Vein endothelial cell (primary cell): ENCODE results near the gene CDHR2. TPM values are rescaled to one million over a fixed set of nuclear protein-coding genes. Genes with fewer than 3 reads are reported as not detected.

Source experiments
- small RNA-seq: library from RNA; depleted of rRNA; stranded (forward); fragments of <200 nt; gene quantifications from one replicate; pipeline ENCODE3, GENCODE V24; 2012
- total RNA-seq: library from RNA; depleted of rRNA; stranded (reverse); fragments of >200 nt; gene quantifications from 2 replicates; pipeline ENCODE4 v1.2.3, GENCODE V29; 2012

CDHR2 gene
- not detected in 2 replicates for total RNA-seq

GRCh38 chr5:176548967-176549444 lies at the start of gene CDHR2:
TSS of gene CDHR2 (plus strand) at chr5:176549342. CDS start at chr5:176565353, 16,011 bp downstream.

GRCh38 chr5:176536902-176537553 lies 12.1 kb upstream of the CDHR2 start, which contains the start of gene RNF44:
TSS of gene RNF44 (minus strand) at chr5:176537402. CDS start at chr5:176532472, 4,930 bp downstream.

GRCh38 chr5:176609724-176610434 lies 60.7 kb downstream of the CDHR2 start, which contains the start of gene GPRIN1:
TSS of gene GPRIN1 (minus strand) at chr5:176610156. CDS start at chr5:176599834, 10,322 bp downstream.

GRCh38 chr5:176629853-176630680 lies 80.9 kb downstream of the CDHR2 start, which contains the start of the genes EIF4E1B and SNCB:
TSS of gene EIF4E1B (plus strand) at chr5:176630675. CDS start at chr5:176642788, 12,113 bp downstream.
TSS of gene SNCB (minus strand) at chr5:176630534. CDS start at chr5:176629654, 880 bp downstream.

Small RNA genes lying within 50 kb of the gene (small RNA-seq; reads per million reads assigned to genes)
- not detected for gene MIR4281
- not detected for gene RF00019
- gene RN7SL684P: not detected

Other genes starting within 250 kb of the CDHR2 start
- 133 and 158 TPM in 2 replicates for gene KIAA1191, start 187.6 kb upstream of the CDHR2 start, total RNA-seq
- 10.8 and 12.1 TPM in 2 replicates for gene ARL10, start 183.9 kb upstream of the CDHR2 start, total RNA-seq
- gene NOP16, start 160.7 kb upstream of the CDHR2 start, total RNA-seq: 17.6 and 26.0 TPM in 2 replicates
- 38.4 and 57.8 TPM in 2 replicates for gene HIGD2A, start 160.6 kb upstream of the CDHR2 start, total RNA-seq
- gene CLTB, start 132.8 kb upstream of the CDHR2 start, total RNA-seq: 84.5 and 136 TPM in 2 replicates
- gene FAF2, start 101.0 kb upstream of the CDHR2 start, total RNA-seq: 45.1 and 56.5 TPM in 2 replicates
- 7.7 and 13.7 TPM in 2 replicates for gene RNF44, start 11.9 kb upstream of the CDHR2 start, total RNA-seq
- 9.5 and 11.4 TPM in 2 replicates for gene GPRIN1, start 60.8 kb downstream of the CDHR2 start, total RNA-seq
- 0.57 TPM in 1 of 2 replicates, not detected in the other for gene SNCB, start 81.2 kb downstream of the CDHR2 start, total RNA-seq
- gene EIF4E1B, start 81.3 kb downstream of the CDHR2 start, total RNA-seq: not detected in 2 replicates
- gene TSPAN17, start 98.1 kb downstream of the CDHR2 start, total RNA-seq: 54.8 and 59.8 TPM in 2 replicates